K562 (cell line): Measurements from ENCODE around the gene SDCCAG8.

Experiments
- CBX5 ChIP-seq: IDR thresholded peaks from 2 replicates; pipeline ENCODE4 v1.6.1; 2014; ENCODE audit warnings: low read depth, borderline replicate concordance
- CEBPG ChIP-seq, 3 experiments: fragments of 200-800 bp in 1 of 3; sonication (Bioruptor generic) in 1 of 3; sonication (generic) in 1 of 3; formaldehyde crosslinking in 1 of 3; IDR thresholded peaks in 2 of 3; conservative IDR thresholded peaks in 1 of 3; 2 replicates each; pipeline versions ENCODE4 v1.6.1 to v1.8.0; 2016 to 2022; ENCODE audit warnings: missing compliant biosample characterization in 2 of 3, missing genetic modification characterization in 2 of 3, mild to moderate bottlenecking in 1 of 3, missing genetic modification reagents in 1 of 3
- CHCHD3 ChIP-seq: fragments of 250-450 bp; sonication (Bioruptor Pico); IDR thresholded peaks from 2 replicates; pipeline ENCODE4 v2.1.2; 2022; ENCODE audit warnings: mild to moderate bottlenecking
- HDGF ChIP-seq: fragments of 450-650 bp; IDR thresholded peaks from 2 replicates; pipeline ENCODE4 v1.6.1; 2016
- NCOA1 ChIP-seq: fragments of 450-650 bp; IDR thresholded peaks from 2 replicates; pipeline ENCODE4 v1.6.1; 2016; ENCODE audit warnings: low read depth
- POLR2AphosphoS5 ChIP-seq: IDR thresholded peaks from 2 replicates; pipeline ENCODE4 v1.6.1; 2011; ENCODE audit warnings: mild to moderate bottlenecking, low read depth, low read length, moderate library complexity; ENCODE audit not compliant: control insufficient read depth, insufficient read depth
- TF ChIP-seq, protein P1 (sequence below): fragments of 250-450 bp; sonication (Bioruptor Pico); IDR thresholded peaks from 2 replicates; pipeline ENCODE4 v1.5.0; 2021
- TF ChIP-seq, protein P2 (sequence below): fragments of 450-650 bp; conservative IDR thresholded peaks from 2 replicates; pipeline ENCODE4 v1.6.1; 2016; ENCODE audit warnings: missing genetic modification characterization, low read depth, mild to moderate bottlenecking, missing compliant biosample characterization, moderate library complexity

DNA sequence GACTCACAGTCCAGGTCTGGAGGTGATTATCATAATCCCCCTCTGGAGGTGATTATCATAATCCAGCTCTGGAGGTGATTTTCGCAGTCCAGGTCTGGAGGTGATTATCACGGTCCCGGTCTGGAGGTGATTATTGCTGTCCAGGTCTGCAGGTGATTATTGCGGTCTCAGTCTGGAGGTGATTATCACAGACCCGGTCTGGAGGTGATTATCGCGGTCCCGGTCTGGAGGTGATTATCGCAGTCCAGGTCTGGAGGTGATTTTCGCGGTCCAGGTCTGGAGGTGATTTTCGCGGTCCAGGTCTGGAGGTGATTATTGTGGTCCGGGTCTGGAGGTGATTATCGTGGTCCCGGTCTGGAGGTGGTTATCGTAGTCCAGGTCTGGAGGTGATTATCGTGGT is 76.6 kb downstream of the SDCCAG8 start:
- TF ChIP-seq POLR2AphosphoS5 (no peak), NCOA1 (no peak), CHCHD3 (CRISPR knock-in tag) (no peak), CEBPG (CRISPR knock-in tag; IDR thresholded peaks at IDR 0.05) (no peak), CEBPG (tag; conservative IDR thresholded peaks at IDR 0.05 in 1 of 2, IDR thresholded peaks at IDR 0.05 in 1 of 2) (no peak), CBX5 (no peak), HDGF (no peak)
- TF ChIP-seq, protein P1, sequence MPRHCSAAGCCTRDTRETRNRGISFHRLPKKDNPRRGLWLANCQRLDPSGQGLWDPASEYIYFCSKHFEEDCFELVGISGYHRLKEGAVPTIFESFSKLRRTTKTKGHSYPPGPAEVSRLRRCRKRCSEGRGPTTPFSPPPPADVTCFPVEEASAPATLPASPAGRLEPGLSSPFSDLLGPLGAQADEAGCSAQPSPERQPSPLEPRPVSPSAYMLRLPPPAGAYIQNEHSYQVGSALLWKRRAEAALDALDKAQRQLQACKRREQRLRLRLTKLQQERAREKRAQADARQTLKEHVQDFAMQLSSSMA (CRISPR knock-in tag): no peak
- TF ChIP-seq, protein P2, sequence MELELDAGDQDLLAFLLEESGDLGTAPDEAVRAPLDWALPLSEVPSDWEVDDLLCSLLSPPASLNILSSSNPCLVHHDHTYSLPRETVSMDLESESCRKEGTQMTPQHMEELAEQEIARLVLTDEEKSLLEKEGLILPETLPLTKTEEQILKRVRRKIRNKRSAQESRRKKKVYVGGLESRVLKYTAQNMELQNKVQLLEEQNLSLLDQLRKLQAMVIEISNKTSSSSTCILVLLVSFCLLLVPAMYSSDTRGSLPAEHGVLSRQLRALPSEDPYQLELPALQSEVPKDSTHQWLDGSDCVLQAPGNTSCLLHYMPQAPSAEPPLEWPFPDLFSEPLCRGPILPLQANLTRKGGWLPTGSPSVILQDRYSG (tag): no peak
